ENCODE data around the gene RNF133. TPM values are rescaled to one million over a fixed set of nuclear protein-coding genes. Genes with fewer than 3 reads are reported as not detected.

RNF133 gene
- total and polyA plus RNA-seq, 4 donors, result 0.46 to 1.7 (median 1.0) TPM; not detected in 1

DNA sequence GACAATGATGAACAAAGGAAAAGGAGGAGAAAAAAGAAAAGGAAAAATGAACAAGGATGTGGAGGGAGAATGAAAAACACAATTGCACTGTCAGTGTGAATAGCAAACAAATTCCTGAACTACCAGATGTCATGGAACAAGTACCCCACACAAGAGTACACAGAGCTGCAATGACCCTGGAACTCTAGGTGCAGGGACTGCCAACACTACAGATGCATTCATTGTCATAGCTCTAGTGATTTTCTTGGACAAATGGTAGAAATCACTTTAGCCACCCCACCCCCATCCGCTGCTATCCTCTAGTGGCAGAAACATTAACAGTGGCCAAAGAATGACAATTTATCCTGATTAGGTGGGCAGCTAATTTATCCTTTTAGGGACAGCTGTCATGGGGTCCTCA lies 3.1 kb downstream of the RNF133 start:
- Histone ChIP-seq H3K36me3 (ENCODE audit: control insufficient read depth in 1 of 2, insufficient read depth in 2 of 2, low read length in 1 of 2) (no peaks in the 10 kb centered on the region), H3K9me3 (ENCODE audit: control insufficient read depth, low read length) (no peaks in the 10 kb centered on the region), H3K4me1 (ENCODE audit: control insufficient read depth in 1 of 2, insufficient read depth in 2 of 2, low read length in 2 of 2) (no peaks in the 10 kb centered on the region), H3K27me3 (ENCODE audit: control insufficient read depth in 1 of 2, insufficient read depth in 2 of 2, low read length in 1 of 2) (no peaks in the 10 kb centered on the region), H3K4me3 (ENCODE audit: low read length in 2 of 2) (no peak overlapping the region), H3K27ac (ENCODE audit: low read depth in 1 of 2, low read length in 2 of 2) (no peak overlapping the region)
- 59 to 76% methylated on average over 1 of the region's 1 CpG for WGBS, 2 donors
- ATAC-seq (ENCODE audit: low FRiP score), result no peak
- intact Hi-C loops (cut with DNase I), result no loop called here
- DNase-seq, result no peak

DNA sequence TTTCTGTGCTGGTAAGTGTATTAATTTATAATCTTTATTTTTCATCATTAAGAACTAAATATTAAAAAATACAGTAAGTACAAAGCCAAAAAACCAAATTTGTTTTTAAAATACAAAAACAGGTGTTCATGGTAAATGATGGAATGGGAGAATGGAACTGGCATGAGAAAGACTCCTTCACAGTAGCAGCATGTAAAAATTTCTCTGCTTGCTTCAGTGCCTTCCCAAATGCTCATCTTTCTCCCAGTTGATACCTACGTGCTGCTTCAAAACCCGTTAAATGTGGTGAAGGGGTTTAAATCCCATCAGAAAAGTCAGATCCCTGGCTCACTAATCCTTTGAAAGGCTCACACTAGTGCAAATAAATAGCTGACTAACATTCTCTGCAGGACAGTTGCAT lies 4.2 kb downstream of the RNF133 start:
- no peak for DNase-seq
- Histone ChIP-seq H3K4me1 (ENCODE audit: control insufficient read depth in 1 of 2, insufficient read depth in 2 of 2, low read length in 2 of 2) (no peaks in the 10 kb centered on the region), H3K9me3 (ENCODE audit: control insufficient read depth, low read length) (no peaks in the 10 kb centered on the region), H3K27me3 (ENCODE audit: control insufficient read depth in 1 of 2, insufficient read depth in 2 of 2, low read length in 1 of 2) (no peaks in the 10 kb centered on the region), H3K27ac (ENCODE audit: low read depth in 1 of 2, low read length in 2 of 2) (no peak overlapping the region), H3K36me3 (ENCODE audit: control insufficient read depth in 1 of 2, insufficient read depth in 2 of 2, low read length in 1 of 2) (no peaks in the 10 kb centered on the region), H3K4me3 (ENCODE audit: low read length in 2 of 2) (no peak overlapping the region)
- intact Hi-C loops (cut with DNase I), result no loop called here
- 77 to 84% methylated on average over 2 of the region's 2 CpGs for WGBS, 2 donors
- no peak for ATAC-seq (ENCODE audit: low FRiP score)

DNA sequence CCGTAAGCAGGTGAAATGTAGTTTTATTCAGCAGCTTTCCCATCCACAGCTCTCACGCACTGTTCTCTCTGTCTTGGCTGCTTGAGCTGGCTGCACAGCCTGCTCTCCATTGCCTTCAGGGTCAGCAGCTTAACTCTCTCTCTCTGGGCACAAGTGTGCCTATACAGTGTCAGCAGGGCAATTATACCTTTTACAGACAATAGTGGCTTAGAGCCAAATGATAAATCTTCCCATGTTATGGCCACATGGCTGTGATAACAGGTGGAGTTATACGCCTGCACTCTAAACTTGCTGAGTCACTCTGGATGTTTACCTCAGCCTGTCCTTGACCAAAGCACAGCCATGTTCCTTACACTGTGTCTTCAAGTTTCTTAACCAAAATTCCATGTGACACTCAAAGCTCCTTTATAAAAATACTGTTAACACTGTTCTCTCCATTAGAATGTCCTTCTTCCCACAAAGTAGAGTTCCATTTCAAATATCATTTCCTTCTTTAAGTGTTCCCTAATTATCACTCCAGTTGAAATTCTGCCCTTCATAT lies 6.1 kb downstream of the RNF133 start:
- Histone ChIP-seq H3K27ac (ENCODE audit: low read depth in 1 of 2, low read length in 2 of 2) (no peak overlapping the region), H3K4me3 (ENCODE audit: low read length in 2 of 2) (no peak overlapping the region), H3K27me3 (ENCODE audit: control insufficient read depth in 1 of 2, insufficient read depth in 2 of 2, low read length in 1 of 2) (no peaks in the 10 kb centered on the region), H3K36me3 (ENCODE audit: control insufficient read depth in 1 of 2, insufficient read depth in 2 of 2, low read length in 1 of 2) (no peaks in the 10 kb centered on the region), H3K4me1 (ENCODE audit: control insufficient read depth in 1 of 2, insufficient read depth in 2 of 2, low read length in 2 of 2) (no peaks in the 10 kb centered on the region), H3K9me3 (ENCODE audit: control insufficient read depth, low read length) (no peaks in the 10 kb centered on the region)
- WGBS, 2 donors, result 91% methylated on average over 3 of the region's 3 CpGs
- ATAC-seq (ENCODE audit: low FRiP score) (no peak), DNase-seq (no peak)
- intact Hi-C loops (cut with DNase I), result no loop called here

DNA sequence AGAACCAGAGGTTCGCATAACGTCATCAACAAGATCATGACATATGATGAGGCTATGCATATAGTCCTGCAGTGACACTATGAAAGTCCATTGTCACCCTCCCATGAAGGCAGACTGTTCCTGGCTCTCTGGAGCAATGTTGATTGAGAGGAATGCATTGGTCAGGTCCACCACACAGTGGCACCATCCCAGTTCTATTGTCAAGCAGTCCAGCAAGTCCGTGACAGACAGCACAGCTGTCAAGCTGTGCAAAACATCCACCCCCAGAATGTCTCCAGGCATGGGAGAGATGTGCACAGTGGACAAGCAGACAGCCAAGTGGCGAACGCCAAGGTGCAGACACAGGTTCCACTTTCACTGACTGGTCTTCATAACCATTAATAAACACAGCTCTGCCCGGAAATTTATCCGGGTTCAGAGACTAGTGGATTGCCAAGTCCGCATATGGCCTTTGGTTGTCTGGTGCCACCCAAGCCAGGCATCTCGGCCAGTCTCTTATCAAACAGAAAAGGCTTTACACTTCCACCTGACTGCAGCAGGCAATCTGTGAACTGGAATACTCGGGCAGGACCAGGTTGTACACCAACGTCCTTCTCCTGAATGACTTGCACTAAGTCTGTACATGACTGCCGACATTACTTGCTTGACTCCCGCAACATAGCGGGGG lies 7.2 kb downstream of the RNF133 start:
- intact Hi-C loops (cut with DNase I), result no loop called here
- no peak for ATAC-seq (ENCODE audit: low FRiP score)
- no peak for DNase-seq
- Histone ChIP-seq H3K36me3 (ENCODE audit: control insufficient read depth in 1 of 2, insufficient read depth in 2 of 2, low read length in 1 of 2) (no peaks in the 10 kb centered on the region), H3K27ac (ENCODE audit: low read depth in 1 of 2, low read length in 2 of 2) (no peak overlapping the region), H3K9me3 (ENCODE audit: control insufficient read depth, low read length) (no peaks in the 10 kb centered on the region), H3K27me3 (ENCODE audit: control insufficient read depth in 1 of 2, insufficient read depth in 2 of 2, low read length in 1 of 2) (no peaks in the 10 kb centered on the region), H3K4me3 (ENCODE audit: low read length in 2 of 2) (no peak overlapping the region), H3K4me1 (ENCODE audit: control insufficient read depth in 1 of 2, insufficient read depth in 2 of 2, low read length in 2 of 2) (no peaks in the 10 kb centered on the region)
- 91 to 93% methylated on average over 14 of the region's 14 CpGs for WGBS, 2 donors

DNA sequence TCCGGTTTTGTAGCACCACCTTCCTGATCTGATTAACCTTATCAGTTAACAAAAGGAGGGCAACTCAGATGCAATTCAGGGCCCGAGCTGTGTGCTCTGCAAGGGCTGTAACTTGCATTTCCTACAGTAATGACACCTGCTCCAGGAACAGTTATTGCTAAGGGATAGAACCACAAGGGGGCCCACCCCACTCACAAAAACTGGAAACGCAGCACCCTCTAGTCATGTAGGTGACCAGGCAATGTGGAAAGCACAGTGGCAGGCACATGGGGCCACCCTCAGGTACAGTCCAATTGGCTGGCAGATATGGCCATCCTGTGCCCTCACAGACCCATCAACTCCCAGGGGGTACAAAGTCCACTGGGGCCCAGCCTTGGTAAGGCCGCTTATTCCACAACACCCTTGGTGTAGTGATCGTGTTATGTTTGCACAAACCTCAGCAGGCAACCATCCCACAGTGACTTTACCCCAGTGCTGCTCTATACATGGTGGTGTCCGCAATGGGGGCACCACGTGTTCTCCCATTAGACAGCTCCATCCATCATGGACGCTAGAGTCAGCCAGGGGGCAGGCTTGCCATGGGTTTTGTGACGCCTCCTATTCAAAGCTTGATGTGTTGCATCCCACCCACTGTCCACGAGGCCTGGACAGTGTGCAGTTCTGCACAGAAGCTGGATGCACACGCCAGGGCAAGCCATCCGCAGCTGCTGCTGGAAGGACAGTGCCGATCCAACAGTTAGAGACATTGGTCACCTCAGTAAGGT lies 9.4 kb downstream of the RNF133 start:
- no peak overlapping the region for H3K4me3 ChIP-seq (ENCODE audit: low read length in 2 of 2)
- DNase-seq (no peak), ATAC-seq (ENCODE audit: low FRiP score) (peak; percentile 34)
- H3K36me3 ChIP-seq (ENCODE audit: control insufficient read depth in 1 of 2, insufficient read depth in 2 of 2, low read length in 1 of 2), result no peaks in the 10 kb centered on the region
- 90 to 93% methylated on average over 13 of the region's 13 CpGs for WGBS, 2 donors
- no peaks in the 10 kb centered on the region for H3K4me1 ChIP-seq (ENCODE audit: control insufficient read depth in 1 of 2, insufficient read depth in 2 of 2, low read length in 2 of 2)
- H3K9me3 ChIP-seq (ENCODE audit: control insufficient read depth, low read length), result no peaks in the 10 kb centered on the region
- H3K27me3 ChIP-seq (ENCODE audit: control insufficient read depth in 1 of 2, insufficient read depth in 2 of 2, low read length in 1 of 2), result no peaks in the 10 kb centered on the region
- no peak overlapping the region for H3K27ac ChIP-seq (ENCODE audit: low read depth in 1 of 2, low read length in 2 of 2)
- intact Hi-C loops (cut with DNase I), result no loop called here

DNA sequence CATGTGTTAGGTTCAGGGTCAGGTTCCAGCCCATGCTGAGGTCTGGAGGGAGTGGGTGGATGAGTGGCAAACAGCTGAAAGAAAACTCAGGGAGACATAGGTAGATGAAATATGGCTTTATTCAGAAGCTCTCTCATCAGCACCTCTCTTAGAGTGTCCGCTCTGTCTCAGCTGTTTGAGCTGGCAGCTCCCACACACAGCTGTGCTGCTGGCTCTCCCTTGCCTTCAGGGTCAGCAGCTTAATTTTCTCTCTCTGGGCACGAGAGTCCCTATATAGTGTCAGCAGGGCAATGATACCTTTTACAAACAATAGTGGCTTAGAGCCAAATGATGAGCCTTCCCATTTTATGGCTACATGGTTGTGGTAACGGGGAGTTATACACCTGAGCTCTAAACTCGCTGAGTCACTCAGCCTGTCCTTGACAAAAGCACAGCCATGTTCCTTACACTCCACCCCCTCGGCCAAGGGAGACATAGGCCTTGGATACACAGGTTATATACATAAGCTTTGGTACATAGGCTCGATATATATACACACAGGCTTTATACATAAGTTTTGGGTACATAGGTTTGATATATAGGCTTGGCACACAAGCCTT lies 10.4 kb downstream of the RNF133 start:
- 71 to 84% methylated on average over 6 of the region's 6 CpGs for WGBS, 2 donors
- H3K9me3 ChIP-seq (ENCODE audit: control insufficient read depth, low read length), result no peaks in the 10 kb centered on the region
- H3K27me3 ChIP-seq (ENCODE audit: control insufficient read depth in 1 of 2, insufficient read depth in 2 of 2, low read length in 1 of 2), result no peaks in the 10 kb centered on the region
- H3K4me3 ChIP-seq (ENCODE audit: low read length in 2 of 2), result no peak overlapping the region
- H3K36me3 ChIP-seq (ENCODE audit: control insufficient read depth in 1 of 2, insufficient read depth in 2 of 2, low read length in 1 of 2), result no peaks in the 10 kb centered on the region
- no peak for DNase-seq
- no peak for ATAC-seq (ENCODE audit: low FRiP score)
- H3K27ac ChIP-seq (ENCODE audit: low read depth in 1 of 2, low read length in 2 of 2), result no peak overlapping the region
- intact Hi-C loops (cut with DNase I), result no loop called here
- H3K4me1 ChIP-seq (ENCODE audit: control insufficient read depth in 1 of 2, insufficient read depth in 2 of 2, low read length in 2 of 2), result no peaks in the 10 kb centered on the region

DNA sequence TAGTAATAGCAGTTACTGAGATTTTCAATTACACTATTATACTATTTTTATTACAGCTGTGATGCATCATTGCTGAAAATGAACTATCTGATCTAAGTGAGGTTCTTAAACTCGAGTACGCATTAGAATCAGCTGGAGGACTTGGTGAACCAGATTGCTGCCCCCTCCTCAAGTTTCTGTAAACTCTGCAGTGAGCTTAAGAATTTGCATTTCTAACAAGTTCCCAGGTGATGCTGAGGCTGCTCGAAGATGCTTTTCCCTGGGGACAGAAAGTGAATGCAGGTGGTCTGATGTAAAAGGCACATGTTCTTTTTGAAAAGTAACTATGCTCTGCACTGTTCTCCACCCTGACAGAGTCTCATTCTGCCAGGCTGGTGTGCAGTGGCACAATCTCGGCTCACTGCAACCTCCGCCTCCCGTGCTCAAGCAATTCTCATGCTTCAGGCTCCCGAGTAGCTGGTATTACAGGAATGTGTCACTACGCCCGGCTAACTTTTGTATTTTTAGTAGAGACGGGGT lies 12.5 kb downstream of the RNF133 start:
- H3K27me3 ChIP-seq (ENCODE audit: control insufficient read depth in 1 of 2, insufficient read depth in 2 of 2, low read length in 1 of 2), result no peaks in the 10 kb centered on the region
- DNase-seq (no peak), ATAC-seq (ENCODE audit: low FRiP score) (no peak)
- H3K4me1 ChIP-seq (ENCODE audit: control insufficient read depth in 1 of 2, insufficient read depth in 2 of 2, low read length in 2 of 2), result no peaks in the 10 kb centered on the region
- intact Hi-C loops (cut with DNase I), result no loop called here
- no peaks in the 10 kb centered on the region for H3K36me3 ChIP-seq (ENCODE audit: control insufficient read depth in 1 of 2, insufficient read depth in 2 of 2, low read length in 1 of 2)
- H3K9me3 ChIP-seq (ENCODE audit: control insufficient read depth, low read length), result no peaks in the 10 kb centered on the region
- no peak overlapping the region for H3K4me3 ChIP-seq (ENCODE audit: low read length in 2 of 2)
- 23 to 45% methylated on average over 10 of the region's 10 CpGs for WGBS, 2 donors
- H3K27ac ChIP-seq (ENCODE audit: low read depth in 1 of 2, low read length in 2 of 2), result no peak overlapping the region

DNA sequence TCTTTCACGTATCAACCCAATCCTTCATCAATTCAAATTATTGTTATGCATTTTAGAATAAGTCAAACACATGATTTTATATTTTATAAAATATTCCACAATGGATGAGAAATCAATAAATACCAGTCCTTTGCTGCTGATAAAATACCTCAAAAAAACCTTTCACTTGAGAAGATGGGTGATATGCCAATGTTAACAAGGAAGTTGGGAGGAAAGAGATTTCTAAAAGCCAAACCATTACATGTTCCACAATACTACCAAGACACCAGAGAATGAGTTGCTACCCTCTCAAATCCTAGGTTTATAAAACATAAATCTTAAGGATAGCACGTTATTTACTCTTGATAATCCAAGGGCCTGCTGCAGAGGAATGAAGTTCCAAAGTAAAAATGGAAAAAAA lies 14.4 kb downstream of the RNF133 start:
- Histone ChIP-seq H3K36me3 (ENCODE audit: control insufficient read depth in 1 of 2, insufficient read depth in 2 of 2, low read length in 1 of 2) (no peaks in the 10 kb centered on the region), H3K9me3 (ENCODE audit: control insufficient read depth, low read length) (no peaks in the 10 kb centered on the region), H3K4me3 (ENCODE audit: low read length in 2 of 2) (no peak overlapping the region), H3K27me3 (ENCODE audit: control insufficient read depth in 1 of 2, insufficient read depth in 2 of 2, low read length in 1 of 2) (no peaks in the 10 kb centered on the region), H3K4me1 (ENCODE audit: control insufficient read depth in 1 of 2, insufficient read depth in 2 of 2, low read length in 2 of 2) (no peaks in the 10 kb centered on the region), H3K27ac (ENCODE audit: low read depth in 1 of 2, low read length in 2 of 2) (no peak overlapping the region)
- intact Hi-C loops (cut with DNase I), result no loop called here
- ATAC-seq (ENCODE audit: low FRiP score) (no peak), DNase-seq (no peak)
- WGBS, 2 donors, result 65 to 66% methylated on average over 2 of the region's 2 CpGs
